ENCODE results near the gene KIF18B. TPM values are rescaled to one million over a fixed set of nuclear protein-coding genes. Genes with fewer than 3 reads are reported as not detected.

KIF18B gene
- 1 to 10 TPM; 3.0 to 8.8 TPM for total RNA-seq
- long read RNA-seq, partial matches to known transcripts, result 2 of 3 reads
- long read RNA-seq, other reads (novel, unspliced or antisense), result 1 of 3 reads

DNA sequence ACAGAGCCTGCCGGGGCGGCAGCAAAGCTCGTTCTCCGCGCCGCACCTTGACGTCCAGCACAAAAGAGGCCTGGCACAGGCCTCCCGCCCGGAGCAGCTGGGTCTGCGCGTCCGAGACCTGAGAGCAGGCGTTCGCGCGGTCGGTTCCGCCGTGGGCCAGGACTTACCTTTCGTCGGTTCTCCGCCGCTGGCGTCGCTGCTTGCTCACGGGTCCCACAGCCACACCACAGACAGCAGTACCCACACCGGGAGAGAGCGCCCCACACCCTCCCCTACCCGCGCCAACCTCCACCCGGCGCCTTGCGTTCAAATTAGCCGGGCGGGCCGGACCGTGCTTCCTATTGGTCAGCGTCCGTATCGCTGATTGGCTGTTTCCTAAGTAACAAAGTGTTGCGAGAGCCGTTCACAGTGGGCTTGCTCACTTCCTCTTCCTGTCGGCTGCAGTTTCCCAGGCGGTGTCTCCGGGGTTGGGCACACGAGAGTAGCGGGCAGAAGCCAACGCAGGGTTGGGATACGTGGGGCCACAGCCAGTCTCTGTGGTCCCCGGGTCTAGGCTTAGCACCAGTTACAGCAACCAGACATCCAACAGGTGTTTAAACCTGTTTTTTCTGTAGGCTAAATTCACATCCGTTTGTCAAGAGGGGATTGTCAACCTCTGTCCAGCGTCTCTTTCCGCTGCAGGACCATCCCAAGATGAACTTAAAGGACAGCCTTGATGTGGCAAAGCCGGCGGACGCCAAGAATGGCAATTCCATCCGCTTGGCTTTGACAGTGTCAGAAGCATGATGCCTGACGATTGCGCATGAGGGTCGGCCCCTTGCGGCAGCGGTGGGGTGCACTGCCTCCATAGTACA, at the start of gene KIF18B:
Gene KIF18B (minus strand): TSS at position 313 of the 854 bp plus-strand sequence. CDS start 11,429 bp downstream, outside the sequence.
- intact Hi-C loops (cut with DNase I, micrococcal nuclease), result no loop called here
- DNase-seq (peak; percentile 89 to 92), ATAC-seq (peak; percentile 100)

DNA sequence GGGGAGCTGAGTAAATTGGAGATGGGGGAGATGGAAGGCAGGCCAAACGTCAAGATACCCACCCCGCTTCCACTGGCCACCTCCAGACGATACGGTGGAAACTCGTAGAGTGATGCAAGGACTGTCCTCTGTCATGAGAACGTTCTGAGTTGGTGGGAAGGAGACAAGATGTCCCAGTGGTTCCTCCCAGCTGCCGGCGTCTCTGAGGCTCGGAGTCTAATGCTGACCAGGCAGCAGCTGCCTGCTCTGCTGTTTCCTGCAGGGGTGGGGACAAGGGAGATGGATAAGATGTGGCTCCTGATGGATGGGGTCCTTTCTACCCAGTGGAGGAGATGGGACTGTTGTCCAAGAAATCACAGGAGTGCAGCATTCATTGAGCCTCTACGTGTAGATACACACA, 48.7 kb upstream of the KIF18B start:
- intact Hi-C loops (cut with DNase I, micrococcal nuclease), result loop anchor here in 1 of 2 donors (10.0 kb wide), 1 partner anchor 62 kb away; no protein-coding TSS in a partner anchor
- ATAC-seq (no peak), DNase-seq (no peak)

DNA sequence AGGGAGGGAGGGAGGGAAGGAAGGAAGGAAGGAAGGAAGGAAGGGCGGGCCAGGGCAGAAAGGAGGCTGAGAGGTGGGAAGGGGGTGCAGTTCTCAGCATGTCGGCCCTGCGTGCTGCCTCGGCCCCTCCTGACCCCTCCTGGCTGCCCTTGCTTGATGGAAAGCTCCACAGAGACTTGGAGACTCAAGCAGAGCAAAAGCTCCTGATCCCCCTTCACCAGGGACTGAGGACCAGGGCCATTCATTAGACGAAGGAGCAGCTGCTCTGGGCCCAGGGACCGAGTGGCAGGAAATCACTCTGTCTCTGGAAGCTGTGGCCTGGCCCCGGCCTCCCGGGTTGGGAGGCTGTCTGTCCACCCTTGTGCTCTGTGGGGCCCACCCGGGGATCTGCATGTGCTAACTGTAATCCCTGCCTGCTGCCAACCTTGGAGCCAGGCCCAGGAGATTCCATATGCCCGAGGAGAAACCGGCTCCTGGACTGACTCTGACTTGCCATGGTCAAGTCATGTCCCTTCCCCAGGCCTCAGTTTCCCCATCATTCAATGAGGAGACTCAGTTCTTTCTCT, 47.9 kb upstream of the KIF18B start:
- ATAC-seq (no peak), DNase-seq (no peak)
- intact Hi-C loops (cut with DNase I, micrococcal nuclease), result loop anchor here in 1 of 2 donors (10.0 kb wide), 1 partner anchor 61 kb away; no protein-coding TSS in a partner anchor

DNA sequence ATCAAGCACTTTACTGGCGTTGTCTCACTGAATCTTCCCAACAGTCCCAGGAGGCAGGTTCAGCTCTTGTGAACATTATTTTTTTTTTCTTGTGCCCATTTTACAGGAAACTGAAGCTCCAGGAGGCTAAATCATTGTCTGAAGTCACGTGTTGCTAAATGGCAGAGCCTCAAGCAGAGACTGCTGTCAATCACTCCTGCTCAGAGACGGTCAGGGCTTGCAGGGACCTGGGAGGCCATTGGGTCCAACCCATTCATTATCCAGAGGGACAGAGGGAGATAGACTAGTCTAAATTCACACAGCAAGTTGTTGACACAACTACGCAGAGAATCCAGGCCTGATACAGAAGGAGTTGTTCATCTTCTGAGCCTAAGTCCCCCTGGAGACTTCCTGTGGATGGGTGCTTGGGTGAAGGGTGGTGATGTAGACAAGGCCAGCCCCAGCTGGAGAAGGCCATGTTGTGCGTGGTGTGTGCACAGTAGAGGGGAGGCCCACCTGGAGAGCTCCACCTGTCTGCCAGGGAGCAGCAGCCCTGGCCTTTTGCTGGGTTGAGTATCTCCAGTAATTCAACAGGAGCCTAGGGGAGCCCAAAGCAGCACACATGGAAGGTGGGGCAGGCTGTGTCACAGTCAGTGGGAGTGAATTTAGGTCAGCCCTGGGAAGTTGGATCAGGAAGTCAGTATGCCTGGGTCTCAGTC, 44.8 kb upstream of the KIF18B start:
- DNase-seq, result no peak
- intact Hi-C loops (cut with DNase I, micrococcal nuclease), result loop anchor here in 1 of 2 donors (10.0 kb wide), 1 partner anchor 58 kb away; no protein-coding TSS in a partner anchor
- ATAC-seq, result no peak

DNA sequence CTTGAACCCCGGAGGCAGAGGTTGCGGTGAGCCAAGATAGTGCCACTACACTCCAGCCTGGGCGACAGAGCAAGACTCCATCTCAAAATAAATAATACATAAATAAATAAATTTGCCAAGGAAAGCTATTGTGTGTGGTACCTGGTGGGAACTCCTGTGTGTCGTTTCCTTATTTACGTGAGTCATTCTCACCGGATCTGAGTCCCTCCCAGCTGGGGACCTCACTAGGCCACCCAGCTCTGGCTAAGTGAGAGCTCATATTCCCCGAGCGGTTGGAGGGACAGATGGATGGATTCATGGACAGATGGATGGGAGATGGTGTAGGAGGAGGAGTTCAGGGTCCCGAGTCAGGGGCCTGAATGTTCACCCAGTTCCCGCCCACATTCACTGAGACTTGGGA, 43.4 kb upstream of the KIF18B start:
- ATAC-seq, result no peak
- DNase-seq, result no peak
- intact Hi-C loops (cut with DNase I, micrococcal nuclease), result loop anchor here in 1 of 2 donors (10.0 kb wide), 1 partner anchor 56 kb away; no protein-coding TSS in a partner anchor

DNA sequence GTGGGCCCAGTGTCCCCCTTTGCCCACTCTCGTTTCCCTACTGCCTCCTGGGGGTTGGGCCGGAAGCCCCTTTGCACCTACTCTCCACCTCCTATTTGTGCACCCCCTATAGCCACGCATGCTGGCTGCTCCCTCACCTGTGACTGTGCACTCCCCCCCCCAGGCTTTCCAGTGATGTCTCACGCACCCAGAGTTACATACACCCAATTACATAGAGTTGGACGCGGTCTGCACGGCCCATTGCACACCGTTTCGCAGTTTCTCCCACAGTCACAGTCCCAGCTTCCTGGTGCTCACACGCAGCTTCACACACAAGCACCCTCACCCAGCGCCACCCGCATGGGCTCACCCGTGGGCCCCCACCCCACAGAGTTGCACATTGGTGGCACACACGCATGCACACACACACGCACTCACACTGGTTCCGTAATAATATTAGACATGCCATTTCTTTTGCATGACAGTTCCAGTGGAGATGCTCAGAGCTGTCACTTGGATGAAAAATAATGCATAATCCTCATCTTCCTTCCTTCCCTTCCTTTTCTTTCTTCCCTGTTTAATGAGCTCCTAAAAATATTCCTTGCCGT, 42.1 kb upstream of the KIF18B start:
- DNase-seq (no peak), ATAC-seq (no peak)
- intact Hi-C loops (cut with DNase I, micrococcal nuclease), result loop anchor here in 1 of 2 donors (10.0 kb wide), 1 partner anchor 55 kb away; no protein-coding TSS in a partner anchor

DNA sequence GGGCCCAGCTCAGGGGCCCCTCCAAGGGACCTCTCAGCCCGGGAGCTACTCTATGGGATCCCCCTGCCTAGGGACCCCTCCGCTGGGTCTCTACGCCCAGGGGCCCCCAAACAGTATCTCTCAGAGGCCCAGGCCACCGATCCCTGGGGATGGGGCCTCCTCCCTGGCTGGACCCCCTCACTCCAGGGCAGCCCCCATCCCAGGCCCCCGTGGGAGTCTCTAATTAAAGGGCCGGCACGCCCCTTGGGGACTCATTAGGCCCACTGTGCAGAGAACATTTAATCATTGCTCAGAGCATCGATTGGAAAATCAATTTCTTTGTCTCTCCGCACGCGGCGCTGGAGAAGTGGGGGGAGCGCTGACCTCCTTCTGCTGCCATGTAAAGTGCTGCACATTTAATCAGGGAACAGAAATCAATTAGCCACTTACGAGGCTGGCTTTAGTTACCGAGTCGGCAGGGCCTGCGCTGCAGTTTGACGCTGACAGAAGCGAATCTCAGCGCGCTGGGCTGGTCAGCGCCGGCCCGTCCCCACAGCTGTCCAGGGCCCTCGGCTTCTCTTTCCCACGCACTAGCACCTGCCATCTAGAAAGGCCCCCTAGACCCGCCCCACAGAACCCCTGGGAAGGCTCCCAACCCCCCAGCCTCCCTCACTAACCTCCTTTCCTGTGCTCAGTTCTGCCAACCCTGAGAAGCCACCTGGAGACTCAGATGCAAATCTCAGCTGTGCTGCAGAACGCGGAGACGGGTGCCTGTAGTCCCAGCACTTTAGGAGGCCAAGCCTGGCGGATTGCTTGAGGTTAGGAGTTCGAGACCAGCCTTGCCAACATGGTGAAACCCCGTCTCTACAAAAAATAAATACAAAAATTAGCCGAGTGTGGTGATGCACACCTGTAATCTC, 40.7 kb upstream of the KIF18B start:
- no peak for ATAC-seq
- DNase-seq, result no peak

DNA sequence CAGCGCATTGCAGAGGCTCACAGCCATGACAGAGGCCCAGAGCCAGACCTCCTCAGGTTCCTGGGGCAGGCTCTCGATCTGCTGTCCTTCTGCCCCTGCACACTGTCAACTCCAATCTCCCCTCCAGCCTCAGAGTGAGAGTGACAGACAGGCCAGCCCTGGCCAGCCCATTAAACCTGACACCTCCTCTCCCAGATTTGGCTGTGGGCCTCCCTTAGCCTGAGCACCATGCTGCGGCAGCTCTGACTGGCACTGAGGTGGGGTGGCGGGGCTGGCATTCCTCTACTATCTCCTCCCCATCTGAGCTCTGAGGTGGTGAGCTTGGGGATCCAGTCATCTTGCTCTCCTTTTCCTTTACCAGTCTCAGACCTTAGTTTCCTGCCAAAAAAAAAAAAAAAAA, 36.0 kb upstream of the KIF18B start:
- ATAC-seq (no peak), DNase-seq (no peak)
- intact Hi-C loops (cut with DNase I, micrococcal nuclease), result no loop called here

More for the DNA sequence above, 40.7 kb upstream of the KIF18B start:
- intact Hi-C loops (cut with DNase I, micrococcal nuclease), result no loop called here

DNA sequence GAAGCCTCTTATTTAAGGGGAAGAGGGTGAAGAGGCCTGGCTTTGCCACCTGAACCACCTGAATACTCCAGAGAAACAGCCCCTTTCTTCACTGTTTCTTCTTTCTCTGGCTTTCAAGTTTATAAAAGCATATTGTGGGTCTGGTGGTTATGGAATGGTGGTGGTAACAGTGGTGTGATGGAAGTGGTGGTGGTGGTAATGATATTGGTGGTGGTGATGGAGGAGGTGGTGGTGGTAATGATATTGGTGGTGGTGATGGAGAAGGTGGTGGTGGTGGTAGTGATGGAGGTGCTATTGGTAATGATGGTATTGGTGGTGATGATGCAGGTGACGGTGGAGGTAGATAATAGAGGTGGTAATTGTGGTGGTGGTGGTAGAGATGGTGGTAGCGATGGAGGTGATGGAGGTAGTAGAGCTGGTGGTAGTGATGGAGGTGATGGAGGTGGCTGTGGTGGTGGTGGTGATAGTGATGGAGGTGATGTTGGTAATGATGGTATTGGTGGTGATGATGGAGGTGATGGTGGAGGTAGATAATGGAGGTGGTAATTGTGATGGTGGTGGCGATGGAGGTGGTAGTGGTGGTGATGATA, 34.6 kb upstream of the KIF18B start:
- DNase-seq (no peak), ATAC-seq (no peak)
- intact Hi-C loops (cut with DNase I, micrococcal nuclease), result no loop called here

DNA sequence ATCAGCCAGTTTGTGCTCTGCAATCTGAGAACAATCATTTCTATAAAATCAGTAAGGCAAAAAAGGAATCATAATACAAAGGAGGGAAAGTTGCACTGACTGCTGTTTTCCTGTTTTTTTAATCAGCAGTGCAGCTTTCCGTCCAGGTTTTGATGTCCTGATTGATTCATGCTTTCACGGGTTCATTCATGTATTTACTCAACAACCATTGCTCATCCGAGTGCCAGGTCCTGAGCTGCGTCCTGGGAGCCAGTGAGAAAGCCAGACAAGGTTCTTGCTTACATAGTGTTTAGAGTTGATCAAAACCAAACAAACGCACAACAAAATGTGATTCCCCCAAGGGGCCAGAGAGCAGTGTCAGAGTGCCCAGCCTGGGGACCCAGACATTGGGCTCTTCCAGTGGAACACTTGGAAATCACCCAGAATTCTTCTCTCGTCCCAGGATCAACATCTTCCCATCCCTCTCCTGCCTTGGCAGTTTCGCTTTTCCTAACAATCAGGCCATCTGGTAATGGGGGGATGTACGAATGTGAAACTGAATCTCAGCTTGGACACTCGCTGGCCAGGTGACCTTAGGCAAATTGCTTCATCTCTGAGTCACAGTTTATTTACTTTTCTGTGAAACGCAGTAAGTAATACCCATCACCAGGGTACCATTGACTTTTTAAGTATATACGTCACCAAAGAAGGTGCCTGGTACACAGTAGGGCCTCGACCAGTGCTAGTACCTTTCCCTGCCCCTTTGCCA, 33.8 kb upstream of the KIF18B start:
- DNase-seq (no peak), ATAC-seq (no peak)
- intact Hi-C loops (cut with DNase I, micrococcal nuclease), result no loop called here

DNA sequence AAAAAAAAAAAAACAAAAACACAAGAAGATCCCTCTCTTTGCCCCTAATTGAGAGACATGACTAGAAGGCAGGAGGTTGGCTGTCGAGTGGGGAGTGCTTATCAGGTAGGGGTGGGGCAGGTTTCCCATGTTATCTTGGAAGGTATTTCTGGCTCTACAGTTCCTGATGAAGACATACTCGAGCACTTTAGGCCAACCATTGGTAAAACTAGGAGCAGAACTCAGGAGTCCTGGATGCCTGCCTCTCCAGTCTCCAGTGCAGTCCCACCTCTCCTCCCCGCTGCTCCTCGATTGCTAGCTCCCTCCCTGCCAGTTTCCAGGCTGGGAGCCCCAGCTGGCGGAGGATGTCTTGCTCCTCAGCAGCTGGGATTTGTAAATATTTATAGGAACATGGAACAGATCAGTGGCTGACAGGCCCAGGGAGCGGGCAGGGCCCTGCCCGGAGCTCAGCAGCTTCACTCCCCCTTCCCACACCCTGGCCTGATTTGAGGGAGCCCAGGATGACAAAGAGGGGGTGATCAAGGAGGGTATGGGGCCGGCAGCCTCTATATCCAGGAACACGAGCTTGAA, 31.9 kb upstream of the KIF18B start:
- peak; percentile 19 for ATAC-seq
- intact Hi-C loops (cut with DNase I, micrococcal nuclease), result no loop called here
- DNase-seq, result peak; percentile 33 to 65

DNA sequence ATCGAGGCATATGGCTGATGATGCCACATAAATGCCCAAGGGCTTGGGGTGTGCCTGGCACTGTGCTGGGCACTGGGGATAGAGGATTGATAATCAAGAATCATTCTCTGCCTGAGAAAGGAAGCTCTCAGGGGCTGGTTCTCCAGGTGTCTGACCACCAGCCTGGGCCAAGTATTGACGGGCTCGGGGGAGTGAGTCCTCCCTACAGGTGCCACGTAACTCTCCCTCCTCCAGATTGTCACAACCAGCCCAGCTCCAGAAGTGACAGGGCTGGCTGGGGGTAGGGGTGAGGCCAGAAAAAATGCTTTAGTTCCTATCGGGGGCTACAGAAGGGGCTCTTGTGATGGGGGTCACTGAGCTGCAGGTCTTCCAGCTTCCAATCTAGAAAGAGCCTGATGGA, 31.2 kb upstream of the KIF18B start:
- DNase-seq (no peak), ATAC-seq (no peak)
- intact Hi-C loops (cut with DNase I, micrococcal nuclease), result no loop called here

DNA sequence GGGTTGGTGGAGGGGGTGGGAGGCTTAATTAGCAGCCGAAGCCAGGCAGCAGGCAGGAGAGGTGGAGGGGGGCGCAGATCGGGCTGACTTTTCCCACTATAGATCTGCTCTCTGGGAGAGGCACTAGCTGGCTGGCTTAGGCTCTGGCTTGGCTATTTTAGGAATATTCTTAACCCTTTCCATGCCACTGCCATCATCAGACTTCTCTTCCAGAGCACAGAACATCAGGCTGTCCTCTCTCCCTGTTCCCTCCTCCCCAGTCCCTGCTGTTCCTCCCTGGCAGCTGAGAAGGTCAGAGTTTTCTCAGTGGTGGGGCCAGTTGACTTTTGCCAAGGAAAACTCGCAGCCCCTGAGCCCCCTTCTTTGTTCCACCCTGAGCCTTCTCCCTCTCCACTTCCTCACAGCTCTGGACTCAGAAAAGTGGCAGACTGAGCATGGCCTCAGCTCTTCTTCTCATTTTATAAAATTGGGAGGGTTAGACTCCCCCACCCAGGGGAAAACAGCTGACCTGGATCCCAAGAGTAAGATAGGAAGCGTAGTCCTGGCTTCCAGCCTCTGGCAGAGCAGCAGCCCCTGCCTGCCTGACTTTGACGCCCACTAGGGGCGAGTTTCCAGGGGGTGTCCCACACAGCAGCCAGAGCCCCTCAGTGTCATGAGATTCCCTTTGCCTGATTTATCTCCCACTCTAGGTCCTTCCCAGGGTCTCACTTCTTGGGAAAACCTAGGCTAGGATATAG, 30.4 kb upstream of the KIF18B start:
- intact Hi-C loops (cut with DNase I, micrococcal nuclease), result no loop called here
- no peak for ATAC-seq

DNA sequence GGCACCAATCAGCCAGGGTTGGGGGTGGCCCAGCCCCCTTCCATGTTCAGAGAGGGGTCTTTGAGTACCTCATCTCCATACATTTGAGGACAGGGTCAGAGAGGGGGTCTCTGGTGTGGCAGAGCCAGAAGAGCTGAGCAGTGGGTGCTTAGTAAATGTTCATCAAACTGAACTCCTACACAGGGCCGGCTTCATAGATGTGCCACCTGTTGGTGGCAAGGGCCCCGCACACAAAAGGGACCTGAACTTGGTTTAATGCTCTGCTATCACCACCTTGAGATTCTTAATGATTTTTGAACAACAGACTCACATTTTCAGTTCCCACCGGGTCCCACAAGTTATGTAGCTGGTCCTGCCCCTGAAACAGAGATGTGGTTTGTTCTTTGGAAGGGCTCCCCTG, 29.5 kb upstream of the KIF18B start:
- intact Hi-C loops (cut with DNase I, micrococcal nuclease), result no loop called here
- DNase-seq, result no peak
- no peak for ATAC-seq

More for the DNA sequence above, 30.4 kb upstream of the KIF18B start:
- DNase-seq, result no peak

DNA sequence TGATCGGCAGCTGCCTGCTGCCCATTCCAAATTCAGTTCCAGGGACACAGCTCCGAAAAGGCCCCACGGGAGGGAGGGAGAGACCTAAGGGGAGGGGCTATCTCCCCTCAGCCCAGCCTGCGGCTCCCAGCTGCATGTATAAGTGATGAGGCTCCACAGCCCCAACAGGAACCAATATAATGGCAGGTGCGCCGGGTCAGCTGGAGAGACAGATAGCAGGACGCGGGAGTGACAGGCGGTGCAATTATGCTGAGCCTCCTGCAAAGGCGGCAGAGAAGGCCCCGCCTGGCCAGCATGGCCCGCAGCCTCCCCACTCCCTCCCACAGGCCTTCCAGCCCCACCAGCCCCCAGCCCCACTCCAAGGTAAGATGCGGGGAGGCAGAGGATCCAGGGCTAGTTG, 28.6 kb upstream of the KIF18B start:
- no peak for ATAC-seq
- no peak for DNase-seq
- intact Hi-C loops (cut with DNase I, micrococcal nuclease), result no loop called here

DNA sequence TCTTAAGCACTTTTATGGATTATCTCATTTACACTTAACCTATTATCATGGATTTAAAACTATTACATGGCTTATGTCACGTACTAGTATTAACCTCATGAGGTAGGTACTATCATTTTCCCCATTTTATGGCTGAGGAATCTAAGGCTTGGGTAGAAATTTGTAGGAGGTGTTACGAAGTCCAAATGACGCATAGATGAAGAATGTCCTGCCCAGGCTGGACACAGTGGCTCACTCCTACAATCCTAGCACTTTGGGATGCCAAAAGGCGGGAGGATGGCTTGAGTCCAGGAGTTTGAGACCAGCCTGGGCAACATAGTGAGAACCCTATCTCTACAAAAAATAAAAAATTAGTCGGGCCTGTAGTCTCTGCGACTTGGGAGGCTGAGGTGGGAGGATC, 25.4 kb upstream of the KIF18B start:
- intact Hi-C loops (cut with DNase I, micrococcal nuclease), result no loop called here
- no peak for ATAC-seq

More for the DNA sequence above, 25.4 kb upstream of the KIF18B start:
- no peak for DNase-seq

All from left colon (tissue), 2 donors.